A549 (cell line): ENCODE results near the gene SH3RF1. TPM values are rescaled to one million over a fixed set of nuclear protein-coding genes. Genes with fewer than 3 reads are reported as not detected.

Experiments used
- ATAC-seq, 2 experiments: fragments of 200-7000 bp in 1 of 2; fragments of >200 bp in 1 of 2; cut with Nextera tagmentation in 1 of 2; cut with Tn5 transposase in 1 of 2; 3 replicates each; pipeline versions ENCODE4 v1.8.0 to v1.9.1; 2018 to 2020; ENCODE audit warnings: mild to moderate bottlenecking in 1 of 2, moderate library complexity in 1 of 2
- CTCF ChIA-PET: fragments of 300-600 bp; sonication (Branson Sonifier 250); formaldehyde crosslinking; extraction: SDS; loops from one replicate; lab custom pipeline; 2021; ENCODE audit warnings: antibody characterized with exemption, inconsistent platforms; lab: Yijun Ruan, JAX
- POLR2A ChIA-PET: fragments of 350-600 bp; formaldehyde crosslinking; extraction: SDS; loops from one replicate; lab custom pipeline; 2021; ENCODE audit warnings: antibody characterized with exemption, inconsistent platforms; lab: Yijun Ruan, JAX
- DNase-seq, 2 experiments: peaks; one replicate each; pipeline versions ENCODE4 v3.0.0 to v3.0.0-alpha.2; 2011 to 2016; ENCODE audit warnings: low read depth in 1 of 2, low spot score in 1 of 2
- FAIRE-seq: peaks from 2 replicates; lab custom pipeline; 2011; peaks lifted over from hg19 to GRCh38; lab: Jason Lieb, UNC
- H3K27ac ChIP-seq, 2 experiments: fragments of >200 bp; sonication (Bioruptor Twin); formaldehyde crosslinking; 3 replicates each; pipeline ENCODE4 v1.5.1; 2016 to 2017
- H3K4me1 ChIP-seq: fragments of >200 bp; sonication (Bioruptor Twin); formaldehyde crosslinking; 3 replicates; pipeline ENCODE4 v1.6.1; 2016
- H3K4me2 ChIP-seq: fragments of >200 bp; sonication (Bioruptor Twin); formaldehyde crosslinking; 3 replicates; pipeline ENCODE4 v1.6.1; 2016
- H3K4me3 ChIP-seq: fragments of >200 bp; sonication (Bioruptor Twin); formaldehyde crosslinking; 3 replicates; pipeline ENCODE4 v1.5.1; 2016
- H3K9me3 ChIP-seq: fragments of >200 bp; sonication (Bioruptor Twin); formaldehyde crosslinking; 3 replicates; pipeline ENCODE4 v1.6.1; 2016
- BCL3 ChIP-seq: fragments of >200 bp; sonication (Bioruptor Twin); formaldehyde crosslinking; IDR thresholded peaks from 3 replicates; pipeline ENCODE4 v1.6.1; 2016
- CBX2 ChIP-seq: fragments of 200-600 bp; sonication (generic); IDR thresholded peaks from 2 replicates; pipeline ENCODE4 v1.6.1; 2016; ENCODE audit warnings: low read depth, mild to moderate bottlenecking, borderline replicate concordance
- CEBPB ChIP-seq, 2 experiments: fragments of >200 bp in 1 of 2; sonication (Bioruptor Twin) in 1 of 2; formaldehyde crosslinking in 1 of 2; IDR thresholded peaks; 2 replicates each; pipeline ENCODE4 v1.6.1; 2012 to 2016
- CHD2 ChIP-seq: fragments of 150-350 bp; IDR thresholded peaks from 2 replicates; pipeline ENCODE4 v1.6.1; 2014; ENCODE audit warnings: low read length; ENCODE audit not compliant: partially characterized antibody
- E2F6 ChIP-seq: IDR thresholded peaks from 2 replicates; pipeline ENCODE4 v1.6.1; 2012; ENCODE audit warnings: low read depth, borderline replicate concordance
- EHF ChIP-seq: fragments of 250-450 bp; sonication (Bioruptor Pico); IDR thresholded peaks from 2 replicates; pipeline ENCODE4 v1.5.0; 2020; ENCODE audit warnings: mild to moderate bottlenecking
- EP300 ChIP-seq, 2 experiments: fragments of >200 bp; sonication (Bioruptor Twin); formaldehyde crosslinking; IDR thresholded peaks; 2 replicates in 1 of 2; 3 replicates in 1 of 2; pipeline ENCODE4 v1.6.1; 2016 to 2017
- FOSL2 ChIP-seq, 2 experiments: fragments of 450-650 bp in 1 of 2; fragments of >200 bp in 1 of 2; sonication (Bioruptor Twin) in 1 of 2; formaldehyde crosslinking; IDR thresholded peaks; 2 replicates each; pipeline versions ENCODE4 v1.5.0 to v1.6.1; 2016 to 2020; ENCODE audit warnings: mild to moderate bottlenecking in 1 of 2, moderate library complexity in 1 of 2
- FOXS1 ChIP-seq: fragments of 250-450 bp; sonication (Bioruptor Pico); IDR thresholded peaks from 2 replicates; pipeline ENCODE4 v1.5.0; 2020; ENCODE audit warnings: mild to moderate bottlenecking, moderate library complexity
- GATA3 ChIP-seq: IDR thresholded peaks from 2 replicates; pipeline ENCODE4 v1.6.1; 2012; ENCODE audit warnings: borderline replicate concordance
- HDAC2 ChIP-seq: fragments of 200-600 bp; sonication (generic); IDR thresholded peaks from 2 replicates; pipeline ENCODE4 v1.6.1; 2016
- HEYL ChIP-seq: fragments of 250-450 bp; sonication (Bioruptor Pico); IDR thresholded peaks from 2 replicates; pipeline ENCODE4 v1.8.0; 2021; ENCODE audit warnings: mild to moderate bottlenecking, moderate library complexity
- HOXB5 ChIP-seq: fragments of 250-450 bp; sonication (Bioruptor Pico); IDR thresholded peaks from 2 replicates; pipeline ENCODE4 v1.5.0; 2020; ENCODE audit warnings: mild to moderate bottlenecking, moderate library complexity
- JUN ChIP-seq, 2 experiments: fragments of >200 bp; sonication (Bioruptor Twin); formaldehyde crosslinking; IDR thresholded peaks; 2 replicates in 1 of 2; 3 replicates in 1 of 2; pipeline ENCODE4 v1.6.1; 2016 to 2017
- KDM5A ChIP-seq: fragments of 200-600 bp; sonication (generic); IDR thresholded peaks from 2 replicates; pipeline ENCODE4 v1.6.1; 2016; ENCODE audit warnings: antibody characterized with exemption, mild to moderate bottlenecking
- MAX ChIP-seq: IDR thresholded peaks from 2 replicates; pipeline ENCODE4 v1.6.1; 2012
- MYC ChIP-seq: IDR thresholded peaks from 2 replicates; pipeline ENCODE4 v1.6.1; 2012; ENCODE audit warnings: mild to moderate bottlenecking, inconsistent platforms, low read length, improper control_type of control experiment, borderline replicate concordance
- NPAS2 ChIP-seq: fragments of 250-450 bp; sonication (Bioruptor Pico); IDR thresholded peaks from 2 replicates; pipeline ENCODE4 v1.8.0; 2022; ENCODE audit warnings: mild to moderate bottlenecking, moderate library complexity, borderline replicate concordance
- NR3C1 ChIP-seq: fragments of >200 bp; sonication (Bioruptor Twin); formaldehyde crosslinking; IDR thresholded peaks from 3 replicates; pipeline ENCODE4 v1.6.1; 2017
- POLR2A ChIP-seq: IDR thresholded peaks from 2 replicates; pipeline ENCODE4 v1.6.1; 2012; ENCODE audit warnings: mild to moderate bottlenecking, low read length
- RFX5 ChIP-seq: fragments of 450-650 bp; IDR thresholded peaks from 2 replicates; pipeline ENCODE4 v1.7.1; 2014; ENCODE audit warnings: antibody characterized with exemption, mild to moderate bottlenecking, moderate library complexity
- SMC3 ChIP-seq: fragments of >200 bp; sonication (Bioruptor Twin); formaldehyde crosslinking; IDR thresholded peaks from 3 replicates; pipeline ENCODE4 v1.6.1; 2018; ENCODE audit warnings: inconsistent platforms
- SREBF2 ChIP-seq: fragments of 450-650 bp; IDR thresholded peaks from 2 replicates; pipeline ENCODE4 v1.6.1; 2014; ENCODE audit warnings: mild to moderate bottlenecking, moderate library complexity
- TP53 ChIP-seq: fragments of 250-450 bp; sonication (Bioruptor Pico); IDR thresholded peaks from 2 replicates; pipeline ENCODE4 v1.5.0; 2021; ENCODE audit warnings: mild to moderate bottlenecking, moderate library complexity
- ZFP36 ChIP-seq: fragments of 450-650 bp; IDR thresholded peaks from 2 replicates; pipeline ENCODE4 v1.6.1; 2014; ENCODE audit warnings: borderline replicate concordance; ENCODE audit not compliant: partially characterized antibody
- WGBS: methylation state at CpG from one replicate; pipeline ENCODE4 v1.1.6; 2017; ENCODE audit errors: missing lambda C conversion rate; 5-methylcytosine and 5-hydroxymethylcytosine counted together
- polyA plus RNA-seq, 4 experiments: library from polyadenylated mRNA; depleted of rRNA in 3 of 4; stranded (reverse); fragments of >200 nt; fragmentation: RNase III in 1 of 4; extraction: RNeasy Plus Mini Kit Qiagen cat#74134 plus additional on column Dnase treatment in 1 of 4; gene quantifications; 2 replicates in 3 of 4; 3 replicates in 1 of 4; pipeline ENCODE4 v1.2.3, GENCODE V29; 2011 to 2017

The SH3RF1 gene
- polyA plus RNA-seq, 2 of the 4 experiments (the other 2 are of a cell fraction): 8.0 to 15.1 TPM

GRCh38 chr4:169160825-169161224 is 109.9 kb downstream of the SH3RF1 start:
- DNase-seq (no peak), FAIRE-seq (no peak), ATAC-seq (no peak)
- ChIA-PET CTCF (interaction anchor here (0.9 kb wide), 2 partner anchors 10 to 80 kb away, joined by 3 read pairs; no protein-coding TSS in a partner anchor), POLR2A (no interaction called here)
- peaks cover 37% of the 10 kb centered on the region for H3K4me1 ChIP-seq
- TF ChIP-seq NPAS2 (no peak), NR3C1 (no peak), POLR2A (no peak), FOSL2 (IDR thresholded peaks at IDR 0.05) (no peak), FOSL2 (CRISPR knock-in tag; IDR thresholded peaks at IDR 0.05) (no peak), ZFP36 (no peak), FOXS1 (no peak), KDM5A (no peak), CEBPB (IDR thresholded peaks at IDR 0.05) (no peak), BCL3 (no peak), JUN (IDR thresholded peaks at IDR 0.05) (no peak), GATA3 (no peak)
- no peak overlapping the region for H3K4me2 ChIP-seq
- H3K27ac ChIP-seq: 0 out of 6 replicates have a peak overlapping the region, but pooled peaks of 1 of the 2 experiments have one; percentile 40
- H3K9me3 ChIP-seq: no peaks in the 10 kb centered on the region
- WGBS: 93% methylated on average over 3 of the region's 3 CpGs
- H3K4me3 ChIP-seq: no peak overlapping the region

- peak in 1 of 2 experiments; percentile 52; a peak in 3 of 6 replicates for ATAC-seq
- no peaks in the 10 kb centered on the region for H3K9me3 ChIP-seq
- 39% methylated on average over 3 of the region's 3 CpGs for WGBS
- TF ChIP-seq E2F6 (no peak), SMC3 (no peak), CBX2 (no peak), RFX5 (no peak), ZFP36 (no peak), MYC (no peak), TP53 (CRISPR knock-in tag) (no peak), EP300 (IDR thresholded peaks at IDR 0.05) (no peak), NPAS2 (no peak), HOXB5 (CRISPR knock-in tag) (no peak), MAX (no peak), FOXS1 (no peak), SREBF2 (no peak)
- TF ChIP-seq, all 56 proteins: peak for 0
- no peak overlapping the region for H3K4me3 ChIP-seq
- ChIA-PET POLR2A (no interaction called here), CTCF (no interaction called here)
- no peak for DNase-seq
- peak overlapping the region in 1 of 2 experiments; percentile 27; a peak in 2 of 6 replicates for H3K27ac ChIP-seq
- H3K4me1 ChIP-seq: peaks cover 28% of the 10 kb centered on the region
- H3K4me2 ChIP-seq: peak overlapping the region; percentile 39; the same call in 2 of the 3 replicates
- peak; percentile 18 for FAIRE-seq
Observed at GRCh38 chr4:169159624-169160171, 111.1 kb downstream of the SH3RF1 start.

- Histone ChIP-seq H3K4me2 (no peak overlapping the region), H3K9me3 (no peaks in the 10 kb centered on the region), H3K27ac (peak overlapping the region in 1 of 2 experiments; percentile 31; a peak in 1 of 6 replicates), H3K4me3 (no peak overlapping the region), H3K4me1 (peaks cover 31% of the 10 kb centered on the region)
- ChIA-PET CTCF (no interaction called here), POLR2A (no interaction called here)
- FAIRE-seq (no peak), ATAC-seq (no peak), DNase-seq (no peak)
- WGBS: 93% methylated on average over 2 of the region's 2 CpGs
- TF ChIP-seq EHF (CRISPR knock-in tag) (no peak), HDAC2 (no peak), CHD2 (no peak), HEYL (CRISPR knock-in tag) (no peak)
Observed at GRCh38 chr4:169158861-169159260, 111.9 kb downstream of the SH3RF1 start.
